ENCODE measurements around the gene CYP3A7.
"Not testable (repeated sequence)": the region's sequence is repeated elsewhere in the genome, so short reads cannot be mapped to it uniquely, and the experiment has no call there.

The CYP3A7 gene

GRCh38 chr7:99734987-99735386 is at the start of gene CYP3A7:
CYP3A7 (minus strand) TSS chr7:99735196; CDS start chr7:99735093, 103 bp downstream.
- ATAC-seq (no peak), DNase-seq (no peak)
- H3K4me1 Mint-ChIP-seq, result peaks cover 17% of the 10 kb centered on the region
- H3K27me3 Mint-ChIP-seq, result no peaks in the 10 kb centered on the region
- peaks cover 7% of the 10 kb centered on the region for H3K36me3 Mint-ChIP-seq (ENCODE audit: low read depth)
- H3K4me3 Mint-ChIP-seq, result no peak within 1 kb of the TSS
- no peak within 1 kb of the TSS for H3K27ac Mint-ChIP-seq
- H3K9me3 Mint-ChIP-seq, result no peaks in the 10 kb centered on the region

GRCh38 chr7:99784007-99784406 is 49.0 kb upstream of the CYP3A7 start, which contains the start of gene CYP3A4:
CYP3A4 (minus strand) TSS chr7:99784184; CDS start chr7:99784081, 103 bp downstream.
- DNase-seq (no peak), ATAC-seq (no peak)
- Mint-ChIP-seq H3K4me1 (peaks cover 34% of the 10 kb centered on the region), H3K9me3 (no peaks in the 10 kb centered on the region), H3K27me3 (peaks cover 11% of the 10 kb centered on the region), H3K27ac (no peak within 1 kb of the TSS), H3K4me3 (no peak within 1 kb of the TSS), H3K36me3 (ENCODE audit: low read depth) (no peaks in the 10 kb centered on the region)

- Mint-ChIP-seq H3K27ac (no peak overlapping the region), H3K4me3 (no peak overlapping the region), H3K27me3 (peaks cover 18% of the 10 kb centered on the region), H3K4me1 (peaks cover 19% of the 10 kb centered on the region), H3K9me3 (no peaks in the 10 kb centered on the region), H3K36me3 (ENCODE audit: low read depth) (no peaks in the 10 kb centered on the region)
- DNase-seq (no peak), ATAC-seq (no peak)
These were observed 47.3 kb upstream of the CYP3A7 start for GRCh38 chr7:99782012-99782953.

GRCh38 chr7:99780588-99780987 is 45.6 kb upstream of the CYP3A7 start:
- DNase-seq (no peak), ATAC-seq (no peak)
- Mint-ChIP-seq H3K9me3 (no peaks in the 10 kb centered on the region), H3K27me3 (peaks cover 33% of the 10 kb centered on the region), H3K36me3 (ENCODE audit: low read depth) (no peaks in the 10 kb centered on the region), H3K4me1 (peaks cover 14% of the 10 kb centered on the region), H3K27ac (no peak overlapping the region), H3K4me3 (no peak overlapping the region)

GRCh38 chr7:99779949-99780348 is 45.0 kb upstream of the CYP3A7 start:
- Mint-ChIP-seq H3K4me3 (no peak overlapping the region), H3K27ac (no peak overlapping the region), H3K27me3 (peaks cover 36% of the 10 kb centered on the region), H3K36me3 (ENCODE audit: low read depth) (no peaks in the 10 kb centered on the region), H3K9me3 (no peaks in the 10 kb centered on the region), H3K4me1 (peaks cover 14% of the 10 kb centered on the region)
- DNase-seq (no peak), ATAC-seq (no peak)

- Mint-ChIP-seq H3K4me1 (peaks cover 14% of the 10 kb centered on the region), H3K4me3 (no peak overlapping the region), H3K27ac (no peak overlapping the region), H3K9me3 (no peaks in the 10 kb centered on the region), H3K27me3 (peaks cover 43% of the 10 kb centered on the region), H3K36me3 (ENCODE audit: low read depth) (no peaks in the 10 kb centered on the region)
- DNase-seq, result no peak
- ATAC-seq, result no peak
These were observed 43.9 kb upstream of the CYP3A7 start for GRCh38 chr7:99778880-99779279.

GRCh38 chr7:99773395-99773794 is 38.4 kb upstream of the CYP3A7 start:
- not testable (repeated sequence) for H3K36me3 Mint-ChIP-seq (ENCODE audit: low read depth)

GRCh38 chr7:99772565-99772964 is 37.6 kb upstream of the CYP3A7 start:
- Mint-ChIP-seq H3K4me3 (no peak overlapping the region), H3K9me3 (peaks cover 10% of the 10 kb centered on the region), H3K36me3 (ENCODE audit: low read depth) (no peaks in the 10 kb centered on the region), H3K4me1 (peaks cover 16% of the 10 kb centered on the region), H3K27me3 (peaks cover 67% of the 10 kb centered on the region), H3K27ac (no peak overlapping the region)
- ATAC-seq (no peak), DNase-seq (no peak)

More at GRCh38 chr7:99773395-99773794, 38.4 kb upstream of the CYP3A7 start:
- not testable (repeated sequence) for H3K27ac Mint-ChIP-seq, H3K4me3 Mint-ChIP-seq, H3K4me1 Mint-ChIP-seq, DNase-seq, H3K9me3 Mint-ChIP-seq, ATAC-seq
- H3K27me3 Mint-ChIP-seq, result peaks cover 69% of the 10 kb centered on the region

- not testable (repeated sequence) for ATAC-seq; H3K9me3 Mint-ChIP-seq; H3K27ac Mint-ChIP-seq; H3K36me3 Mint-ChIP-seq (ENCODE audit: low read depth); DNase-seq; H3K4me3 Mint-ChIP-seq
- Mint-ChIP-seq H3K4me1 (peaks cover 20% of the 10 kb centered on the region), H3K27me3 (peaks cover 45% of the 10 kb centered on the region)
These were observed 34.5 kb upstream of the CYP3A7 start for GRCh38 chr7:99769494-99769893.

- no peak overlapping the region for H3K4me3 Mint-ChIP-seq
- no peaks in the 10 kb centered on the region for H3K36me3 Mint-ChIP-seq (ENCODE audit: low read depth)
- H3K4me1 Mint-ChIP-seq, result peaks cover 19% of the 10 kb centered on the region
- H3K9me3 Mint-ChIP-seq, result peaks cover 10% of the 10 kb centered on the region
- H3K27me3 Mint-ChIP-seq, result peaks cover 35% of the 10 kb centered on the region
- H3K27ac Mint-ChIP-seq, result no peak overlapping the region
- DNase-seq (no peak), ATAC-seq (peak; percentile 28)
These were observed 33.5 kb upstream of the CYP3A7 start for GRCh38 chr7:99768471-99768870.

GRCh38 chr7:99767662-99768061 is 32.7 kb upstream of the CYP3A7 start:
- no peaks in the 10 kb centered on the region for H3K36me3 Mint-ChIP-seq (ENCODE audit: low read depth)
- DNase-seq (no peak), ATAC-seq (no peak)
- peaks cover 10% of the 10 kb centered on the region for H3K9me3 Mint-ChIP-seq
- H3K4me3 Mint-ChIP-seq, result no peak overlapping the region
- H3K27me3 Mint-ChIP-seq, result peaks cover 28% of the 10 kb centered on the region
- H3K27ac Mint-ChIP-seq, result no peak overlapping the region
- H3K4me1 Mint-ChIP-seq, result peaks cover 15% of the 10 kb centered on the region

GRCh38 chr7:99766484-99767099 is 31.6 kb upstream of the CYP3A7 start:
- no peak for DNase-seq
- peaks cover 15% of the 10 kb centered on the region for H3K4me1 Mint-ChIP-seq
- peaks cover 9% of the 10 kb centered on the region for H3K9me3 Mint-ChIP-seq
- H3K36me3 Mint-ChIP-seq (ENCODE audit: low read depth), result no peaks in the 10 kb centered on the region
- no peak overlapping the region for H3K27ac Mint-ChIP-seq
- no peak overlapping the region for H3K4me3 Mint-ChIP-seq
- ATAC-seq, result no peak
- H3K27me3 Mint-ChIP-seq, result peaks cover 25% of the 10 kb centered on the region

GRCh38 chr7:99764478-99764877 is 29.5 kb upstream of the CYP3A7 start:
- no peak for DNase-seq
- peaks cover 10% of the 10 kb centered on the region for H3K27me3 Mint-ChIP-seq
- H3K4me1 Mint-ChIP-seq, result peaks cover 15% of the 10 kb centered on the region
- H3K4me3 Mint-ChIP-seq, result no peak overlapping the region
- H3K36me3 Mint-ChIP-seq (ENCODE audit: low read depth), result no peaks in the 10 kb centered on the region
- no peaks in the 10 kb centered on the region for H3K9me3 Mint-ChIP-seq
- no peak for ATAC-seq
- H3K27ac Mint-ChIP-seq, result no peak overlapping the region

- ATAC-seq, result no peak
- no peak for DNase-seq
- Mint-ChIP-seq H3K27ac (no peak overlapping the region), H3K27me3 (peaks cover 6% of the 10 kb centered on the region), H3K36me3 (ENCODE audit: low read depth) (no peaks in the 10 kb centered on the region), H3K4me3 (no peak overlapping the region), H3K4me1 (peaks cover 7% of the 10 kb centered on the region), H3K9me3 (no peaks in the 10 kb centered on the region)
These were observed 27.8 kb upstream of the CYP3A7 start for GRCh38 chr7:99762680-99763327.
